Esophagus squamous epithelium (tissue), 5 donors: ENCODE results near the gene CMAS. TPM values are rescaled to one million over a fixed set of nuclear protein-coding genes. Genes with fewer than 3 reads are reported as not detected.

ENCODE experiments used
- DNase-seq: peaks from one replicate; lab custom pipeline; 2025; lab: John Stamatoyannopoulos, UW
- H3K27ac ChIP-seq, 4 donors: fragments of 200-600 bp; sonication (generic); one replicate each; pipeline ENCODE4 v1.5.1; 2016 to 2019; ENCODE audit warnings: mild to moderate bottlenecking in 1 of 4
- H3K27me3 ChIP-seq, 4 donors: fragments of 200-600 bp; sonication (generic); 1 replicate in 3 of 4; 2 replicates in 1 of 4; pipeline versions ENCODE4 v1.5.1 to v1.6.0; 2017 to 2021; ENCODE audit warnings: antibody characterized with exemption in 1 of 4
- H3K36me3 ChIP-seq, 3 donors: fragments of 200-600 bp; sonication (generic); one replicate each; pipeline ENCODE4 v1.5.1; 2016 to 2019
- H3K4me1 ChIP-seq, 3 donors: fragments of 200-600 bp; sonication (generic); one replicate each; pipeline ENCODE4 v1.5.1; 2017 to 2019
- H3K4me3 ChIP-seq, 4 donors: fragments of 200-600 bp; sonication (generic); 1 replicate in 3 of 4; 2 replicates in 1 of 4; pipeline ENCODE4 v1.5.1; 2016 to 2019; ENCODE audit warnings: mild to moderate bottlenecking in 2 of 4, moderate library complexity in 1 of 4
- H3K9me3 ChIP-seq, 3 donors: fragments of 200-600 bp; sonication (generic); one replicate each; pipeline ENCODE4 v1.5.1; 2016 to 2019
- CTCF ChIP-seq, 6 experiments: fragments of 450-650 bp in 4 of 6; fragments of 200-600 bp in 2 of 6; sonication (generic) in 2 of 6; IDR thresholded peaks; one replicate each; pipeline ENCODE4 v1.5.1; 2016 to 2019; ENCODE audit warnings: antibody characterized with exemption in 6 of 6, mild to moderate bottlenecking in 4 of 6, moderate library complexity in 4 of 6
- POLR2A ChIP-seq, 4 donors: fragments of 450-650 bp; IDR thresholded peaks; one replicate each; pipeline ENCODE4 v1.6.1; 2017; ENCODE audit warnings: antibody characterized with exemption in 4 of 4, mild to moderate bottlenecking in 4 of 4, moderate library complexity in 3 of 4
- WGBS, 2 donors: methylation state at CpG; one replicate each; pipeline ENCODE4 v1.1.5; 2018; 5-methylcytosine and 5-hydroxymethylcytosine counted together
- intact Hi-C: fragments of 100-400 bp; cut with DNase I; formaldehyde crosslinking; loops from one replicate; pipeline ENCODE4 v1.15.0; 2022
- total RNA-seq, 4 donors: library from RNA; depleted of rRNA; stranded (reverse); fragments of >200 nt; gene quantifications; one replicate each; pipeline ENCODE4 v1.1.0, GENCODE V29; 2016
- donor health status: DM: yes; HTN: yes; CAD: no.

CMAS gene
- total RNA-seq, 4 donors from 2014 or later: 46.5 to 61.8 (median 52.5) TPM

DNA sequence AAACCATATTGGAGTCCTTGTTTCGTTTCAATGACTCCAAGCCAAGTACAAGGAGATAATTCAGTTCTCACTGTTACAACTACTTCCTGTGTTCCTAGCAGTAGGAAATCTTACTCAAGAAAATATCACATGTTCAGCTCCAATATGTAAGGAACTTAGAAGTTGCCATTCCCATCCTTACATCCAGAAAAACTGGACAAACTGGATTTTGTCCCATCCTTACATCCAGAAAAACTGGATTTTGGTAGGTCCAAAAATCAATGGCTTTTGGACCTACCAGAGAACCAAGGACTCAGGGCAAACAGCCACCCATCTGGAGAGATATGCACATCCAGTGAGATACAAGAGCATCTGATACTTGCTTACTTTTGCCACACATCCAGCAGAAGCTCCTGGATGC lies 23.8 kb downstream of the CMAS start:
- Histone ChIP-seq H3K9me3 (no peaks in the 10 kb centered on the region), H3K36me3 (peaks cover 0 to 34% (median 3%) of the 10 kb centered on the region in 3 donors), H3K4me3 (no peak overlapping the region), H3K27me3 (no peaks in the 10 kb centered on the region), H3K27ac (no peak overlapping the region), H3K4me1 (peaks cover 0 to 5% (median 0%) of the 10 kb centered on the region in 3 donors)
- intact Hi-C loops: no loop called here
- TF ChIP-seq CTCF (IDR thresholded peaks at IDR 0.05) (no peak), POLR2A (IDR thresholded peaks at IDR 0.05) (no peak)
- DNase-seq: no peak
- 81 to 82% methylated on average over 1 of the region's 1 CpG for WGBS, 2 donors

DNA sequence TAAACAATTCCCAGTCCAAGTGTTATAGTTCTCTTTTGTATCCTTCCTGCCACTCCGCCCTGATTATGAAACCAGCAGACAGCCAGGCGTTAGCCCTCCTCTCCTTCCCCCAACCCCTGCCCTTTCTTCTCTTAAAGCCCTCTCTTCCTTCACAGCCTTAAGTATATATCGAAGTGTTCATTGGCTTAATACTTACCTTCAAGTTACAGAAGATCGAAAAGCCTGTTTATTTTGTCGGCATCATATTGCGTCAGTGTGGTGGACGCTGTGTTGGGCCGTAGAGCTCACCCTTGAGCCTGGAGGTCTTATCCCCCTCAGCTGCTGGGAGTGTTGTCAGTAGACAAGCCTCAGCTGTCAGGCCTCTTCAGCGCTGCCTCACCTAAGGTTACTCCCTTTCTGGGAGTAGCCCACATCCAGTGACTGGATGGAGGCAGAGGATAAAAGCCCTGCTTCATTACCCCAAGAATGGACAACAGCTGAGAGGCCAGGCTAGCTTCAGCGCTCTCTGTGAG lies 36.2 kb downstream of the CMAS start:
- TF ChIP-seq CTCF (IDR thresholded peaks at IDR 0.05) (no peak), POLR2A (IDR thresholded peaks at IDR 0.05) (no peak)
- no peaks in the 10 kb centered on the region for H3K27me3 ChIP-seq
- H3K4me3 ChIP-seq: no peak overlapping the region
- H3K36me3 ChIP-seq: no peaks in the 10 kb centered on the region
- intact Hi-C loops: loop anchor here (10.0 kb wide), 1 partner anchor 363 kb away; no protein-coding TSS in a partner anchor
- no peaks in the 10 kb centered on the region for H3K4me1 ChIP-seq
- DNase-seq: no peak
- no peaks in the 10 kb centered on the region for H3K9me3 ChIP-seq
- 64 to 69% methylated on average over 9 to 10 of the region's 10 CpGs for WGBS, 2 donors
- no peak overlapping the region for H3K27ac ChIP-seq

DNA sequence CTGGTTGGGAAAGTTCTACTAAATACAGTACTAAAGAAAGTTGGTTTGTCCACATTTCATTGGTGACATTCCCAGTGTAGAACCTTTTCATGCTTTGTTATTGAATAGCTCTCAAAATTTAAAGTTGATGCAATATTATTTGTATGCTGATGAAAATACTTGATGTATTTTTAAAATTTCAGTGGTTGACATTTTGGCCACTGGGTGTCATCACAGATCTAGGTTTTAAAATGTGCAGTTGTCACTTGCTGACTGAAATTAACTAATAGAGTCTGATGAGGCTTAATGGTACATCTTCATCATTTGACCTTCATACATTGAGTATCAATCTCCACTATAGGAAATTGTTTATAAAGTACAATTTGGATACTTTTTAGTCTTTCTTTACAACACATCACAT lies 37.1 kb downstream of the CMAS start:
- Histone ChIP-seq H3K36me3 (no peaks in the 10 kb centered on the region), H3K4me3 (no peak overlapping the region), H3K4me1 (no peaks in the 10 kb centered on the region), H3K27me3 (no peaks in the 10 kb centered on the region), H3K9me3 (no peaks in the 10 kb centered on the region), H3K27ac (no peak overlapping the region)
- intact Hi-C loops: loop anchor here (10.0 kb wide), 1 partner anchor 362 kb away; no protein-coding TSS in a partner anchor
- no peak for TF ChIP-seq POLR2A (IDR thresholded peaks at IDR 0.05)
- TF ChIP-seq CTCF (IDR thresholded peaks at IDR 0.05): peak in 5 of 6 experiments; percentile 35 to 70 (median 54)
- no peak for DNase-seq

DNA sequence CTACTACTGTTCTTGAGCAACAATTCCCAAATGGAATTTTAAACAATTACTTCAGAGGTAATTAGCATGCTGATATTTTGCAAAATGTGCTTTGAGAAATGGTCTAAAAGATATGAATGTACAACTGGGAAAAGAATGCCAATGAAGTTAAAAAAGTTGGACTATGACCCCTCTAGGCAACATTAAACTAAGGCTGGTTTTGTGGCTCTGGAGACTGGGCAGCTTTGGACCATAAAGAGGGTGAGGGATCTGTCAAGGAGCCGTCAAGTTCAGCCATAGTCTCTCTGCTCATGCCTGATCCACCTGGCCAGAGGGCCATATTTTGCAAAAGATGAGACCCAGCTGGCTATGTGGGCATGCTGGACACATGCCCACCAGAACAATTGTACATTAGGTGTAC lies 38.8 kb downstream of the CMAS start:
- H3K27me3 ChIP-seq: no peaks in the 10 kb centered on the region
- H3K36me3 ChIP-seq: no peaks in the 10 kb centered on the region
- no peaks in the 10 kb centered on the region for H3K4me1 ChIP-seq
- no peak overlapping the region for H3K27ac ChIP-seq
- intact Hi-C loops: loop anchor here (10.0 kb wide), 1 partner anchor 360 kb away; no protein-coding TSS in a partner anchor
- no peak for DNase-seq
- TF ChIP-seq POLR2A (IDR thresholded peaks at IDR 0.05) (no peak), CTCF (IDR thresholded peaks at IDR 0.05) (no peak)
- no peak overlapping the region for H3K4me3 ChIP-seq
- 80 to 95% methylated on average over 1 of the region's 1 CpG for WGBS, 2 donors
- H3K9me3 ChIP-seq: no peaks in the 10 kb centered on the region

GRCh38 chr12:22088886-22089285 lies 42.9 kb downstream of the CMAS start:
- WGBS, 2 donors: 43 to 50% methylated on average over 2 of the region's 2 CpGs
- TF ChIP-seq CTCF (IDR thresholded peaks at IDR 0.05) (no peak), POLR2A (IDR thresholded peaks at IDR 0.05) (no peak)

More at GRCh38 chr12:22088886-22089285, 42.9 kb downstream of the CMAS start:
- Histone ChIP-seq H3K9me3 (no peaks in the 10 kb centered on the region), H3K4me1 (no peaks in the 10 kb centered on the region), H3K27ac (no peak overlapping the region), H3K4me3 (no peak overlapping the region), H3K36me3 (no peaks in the 10 kb centered on the region), H3K27me3 (no peaks in the 10 kb centered on the region)
- no peak for DNase-seq
- intact Hi-C loops: loop anchor here (10.0 kb wide), 1 partner anchor 356 kb away; no protein-coding TSS in a partner anchor
